Measurements from ENCODE around the gene HES5.

Gene HES5

GRCh38 chr1:2514863-2515762, 14.9 kb downstream of the HES5 start:
- no peak for DNase-seq (ENCODE audit: low spot score)

DNA sequence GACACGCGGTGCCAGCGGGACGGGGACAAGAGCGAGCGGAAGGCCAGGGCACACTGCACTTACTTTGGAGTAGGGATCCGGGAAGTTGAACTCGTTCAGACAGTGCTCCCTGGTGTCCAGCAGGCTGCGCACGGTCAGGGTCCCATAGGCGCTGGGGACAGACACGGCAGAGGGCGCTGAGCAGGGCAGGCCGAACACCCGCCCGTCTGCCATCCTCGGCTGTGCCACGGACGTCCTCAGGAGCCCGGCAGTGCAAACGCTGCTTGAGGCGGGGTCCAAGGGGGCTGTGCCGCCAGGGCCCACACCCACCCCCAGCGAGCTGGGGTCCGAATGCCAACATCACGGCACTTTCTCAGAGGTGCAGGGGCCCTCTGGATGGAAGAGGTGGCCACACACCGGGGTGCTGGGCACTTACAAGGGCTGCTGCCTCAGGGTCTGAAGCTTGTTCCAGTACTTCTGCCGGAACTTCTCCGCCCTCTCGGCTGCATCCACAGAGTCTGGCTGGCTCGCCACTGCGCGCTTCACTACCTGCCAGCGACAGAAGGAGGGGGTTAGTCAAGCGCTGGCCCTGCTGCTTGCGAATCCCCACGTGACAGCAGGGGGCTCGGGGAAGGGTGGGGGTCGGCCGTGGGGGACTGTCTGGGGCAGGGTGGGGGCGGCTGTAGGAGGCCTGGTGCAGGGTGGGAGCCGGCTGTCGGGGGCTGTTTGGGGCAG, 16.0 kb downstream of the HES5 start:
- DNase-seq (ENCODE audit: low spot score): no peak

GRCh38 chr1:2512862-2513421, 17.1 kb downstream of the HES5 start:
- DNase-seq (ENCODE audit: low spot score): no peak

- DNase-seq (ENCODE audit: low spot score): no peak
These were observed 19.5 kb downstream of the HES5 start for GRCh38 chr1:2510366-2511155.

DNA sequence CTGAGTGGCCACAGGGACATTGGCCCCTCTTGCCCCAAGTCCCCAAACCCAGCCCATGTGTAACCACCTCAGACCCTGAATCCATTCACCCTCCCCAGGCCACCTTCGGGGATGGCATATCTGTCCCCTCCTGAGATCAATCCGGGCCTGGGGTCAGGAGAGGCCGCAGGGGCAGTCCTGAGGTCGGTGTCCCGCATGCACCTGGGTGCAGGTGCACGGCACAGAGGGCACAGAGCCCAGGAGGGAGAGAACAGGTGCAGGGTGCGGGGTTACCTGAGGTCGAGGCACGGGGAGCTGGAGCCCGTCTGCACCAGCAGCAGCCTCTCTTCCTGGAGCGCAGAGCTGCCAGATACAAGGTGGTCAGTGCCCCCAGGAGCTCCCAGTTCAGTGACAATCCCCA, 20.5 kb downstream of the HES5 start:
- DNase-seq (ENCODE audit: low spot score): no peak

DNA sequence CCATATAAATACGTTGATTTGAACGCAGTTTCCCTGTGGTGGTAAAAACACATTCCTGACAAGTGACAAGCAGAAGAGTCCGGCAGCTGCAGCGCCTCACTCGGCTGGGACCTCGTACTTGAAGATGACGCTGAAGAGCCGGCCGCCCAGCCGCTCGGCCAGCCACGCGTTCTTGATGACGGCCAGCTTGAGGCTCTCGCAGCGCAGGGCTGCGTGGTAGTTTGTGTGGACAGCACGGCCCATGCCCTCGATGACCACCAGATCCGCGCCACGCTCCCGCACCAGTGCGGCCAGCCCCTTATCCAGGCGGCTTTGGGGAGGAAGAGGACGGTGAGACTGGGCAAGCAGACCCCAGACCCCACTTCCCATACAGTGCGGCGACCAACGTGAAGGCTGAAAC, 21.3 kb downstream of the HES5 start:
- DNase-seq (ENCODE audit: low spot score): no peak

- DNase-seq (ENCODE audit: low spot score): no peak
These were observed 21.9 kb downstream of the HES5 start for GRCh38 chr1:2508180-2508579.

- no peak for DNase-seq (ENCODE audit: low spot score)
These were observed 22.3 kb downstream of the HES5 start for GRCh38 chr1:2507744-2508155.

GRCh38 chr1:2506901-2507565, 23.0 kb downstream of the HES5 start:
- DNase-seq (ENCODE audit: low spot score): no peak

DNA sequence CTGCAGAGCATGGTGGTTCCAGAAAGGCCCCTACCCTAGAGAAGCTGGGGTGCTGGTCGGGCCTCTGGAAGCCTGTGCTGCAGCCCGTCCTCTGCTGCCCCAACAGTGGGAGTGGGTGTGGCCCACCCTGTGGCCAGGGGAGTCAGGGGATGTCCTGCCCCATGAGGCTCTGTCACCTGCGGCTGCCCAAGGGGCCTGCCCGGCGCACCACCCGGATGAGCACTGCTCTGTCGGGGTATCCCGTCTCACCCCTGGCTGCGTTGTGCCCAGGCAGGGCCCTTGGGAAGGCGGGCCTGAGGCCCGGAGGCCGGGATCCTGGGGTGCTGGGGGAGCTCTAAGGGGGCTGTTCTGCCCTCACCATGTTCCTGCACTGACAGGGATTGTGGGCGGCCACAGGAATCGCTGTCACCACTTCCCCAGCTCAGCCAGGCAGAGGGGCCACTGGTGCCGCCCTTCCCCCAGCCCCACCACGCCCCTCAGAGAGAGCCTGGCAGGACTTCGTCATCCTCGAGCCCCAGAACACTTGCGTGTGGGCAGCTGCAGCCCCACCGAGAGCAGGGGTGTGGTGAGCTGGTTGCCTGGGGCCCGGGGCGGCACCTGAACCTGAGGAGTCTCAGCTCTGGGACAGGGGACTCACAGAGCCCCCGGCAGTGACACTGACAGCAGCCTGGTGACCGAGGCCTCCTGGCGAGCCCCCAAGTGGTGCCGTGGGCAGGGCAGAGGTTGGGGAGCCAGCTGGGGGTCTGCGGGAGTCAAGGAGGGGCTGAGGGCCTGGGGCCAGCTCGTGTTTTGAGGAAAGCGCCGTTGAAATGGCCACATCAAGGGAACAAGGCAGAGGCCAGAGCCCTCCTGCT, 23.8 kb downstream of the HES5 start:
- DNase-seq (ENCODE audit: low spot score): no peak

- no peak for DNase-seq (ENCODE audit: low spot score)
These were observed 24.5 kb downstream of the HES5 start for GRCh38 chr1:2505461-2505994.

DNA sequence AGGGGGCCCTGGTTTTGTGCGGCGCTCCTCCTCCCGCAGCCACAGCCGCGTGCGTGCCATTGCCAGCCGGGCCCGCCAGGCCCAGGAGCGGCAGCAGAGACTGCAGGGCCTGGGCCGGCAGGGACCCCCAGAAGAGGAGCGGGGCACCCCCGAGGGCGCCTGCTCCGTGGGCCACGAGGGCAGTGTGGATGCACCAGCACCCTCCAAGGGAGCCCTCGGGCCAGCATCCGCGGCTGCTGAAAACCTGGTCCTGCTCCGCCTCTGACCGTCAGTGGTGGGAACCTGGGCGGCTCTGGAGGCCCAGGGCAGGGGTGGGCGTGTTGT, 25.2 kb downstream of the HES5 start:
- no peak for DNase-seq (ENCODE audit: low spot score)

GRCh38 chr1:2504225-2504948, 25.7 kb downstream of the HES5 start:
- DNase-seq (ENCODE audit: low spot score): no peak

- no peak for DNase-seq (ENCODE audit: low spot score)
These were observed 26.4 kb downstream of the HES5 start for GRCh38 chr1:2503554-2504224.

DNA sequence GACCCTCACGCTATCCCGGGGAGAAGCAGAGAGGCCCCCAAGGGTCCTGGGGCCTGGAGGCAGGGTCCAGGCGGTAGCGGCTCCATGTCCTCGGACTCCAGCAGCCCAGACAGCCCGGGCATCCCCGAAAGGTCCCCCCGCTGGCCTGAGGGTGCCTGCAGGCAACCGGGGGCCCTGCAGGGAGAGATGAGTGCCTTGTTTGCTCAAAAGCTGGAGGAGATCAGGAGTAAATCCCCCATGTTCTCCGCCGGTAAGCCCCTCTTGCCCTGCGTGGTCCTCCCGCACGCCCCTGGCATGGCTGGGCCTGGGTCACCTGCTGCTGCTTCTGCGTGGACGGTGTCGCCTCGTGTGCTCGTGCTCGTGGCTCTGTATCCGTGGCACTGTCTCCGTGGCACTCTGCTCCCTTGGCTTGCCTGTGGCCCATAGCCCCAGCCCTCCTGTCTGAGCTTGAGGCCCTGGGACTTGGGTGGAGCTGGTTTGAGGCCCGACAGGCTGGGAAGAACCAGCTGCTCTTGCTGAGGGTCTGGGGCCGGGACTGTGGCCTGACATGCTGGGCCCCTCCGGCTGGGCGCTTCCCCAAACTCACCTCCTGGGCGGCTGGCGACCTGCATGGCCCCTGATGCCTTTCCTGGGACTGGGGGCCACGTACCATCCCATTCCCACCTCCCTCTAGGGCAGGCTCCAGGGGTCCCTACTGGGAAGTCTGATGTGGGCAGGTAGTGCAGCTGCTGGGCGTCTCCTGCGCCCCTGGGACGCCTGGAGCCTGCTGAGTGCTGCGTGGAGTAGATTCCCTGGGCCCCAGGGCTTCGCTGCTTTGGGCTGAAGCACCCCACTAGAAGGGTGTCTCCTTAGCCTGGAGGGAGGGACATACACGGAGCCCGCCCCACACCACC, 27.2 kb downstream of the HES5 start:
- no peak for DNase-seq (ENCODE audit: low spot score)

GRCh38 chr1:2502210-2502609, 27.9 kb downstream of the HES5 start:
- DNase-seq (ENCODE audit: low spot score): no peak

GRCh38 chr1:2501820-2502119, 28.3 kb downstream of the HES5 start:
- DNase-seq (ENCODE audit: low spot score): no peak

DNA sequence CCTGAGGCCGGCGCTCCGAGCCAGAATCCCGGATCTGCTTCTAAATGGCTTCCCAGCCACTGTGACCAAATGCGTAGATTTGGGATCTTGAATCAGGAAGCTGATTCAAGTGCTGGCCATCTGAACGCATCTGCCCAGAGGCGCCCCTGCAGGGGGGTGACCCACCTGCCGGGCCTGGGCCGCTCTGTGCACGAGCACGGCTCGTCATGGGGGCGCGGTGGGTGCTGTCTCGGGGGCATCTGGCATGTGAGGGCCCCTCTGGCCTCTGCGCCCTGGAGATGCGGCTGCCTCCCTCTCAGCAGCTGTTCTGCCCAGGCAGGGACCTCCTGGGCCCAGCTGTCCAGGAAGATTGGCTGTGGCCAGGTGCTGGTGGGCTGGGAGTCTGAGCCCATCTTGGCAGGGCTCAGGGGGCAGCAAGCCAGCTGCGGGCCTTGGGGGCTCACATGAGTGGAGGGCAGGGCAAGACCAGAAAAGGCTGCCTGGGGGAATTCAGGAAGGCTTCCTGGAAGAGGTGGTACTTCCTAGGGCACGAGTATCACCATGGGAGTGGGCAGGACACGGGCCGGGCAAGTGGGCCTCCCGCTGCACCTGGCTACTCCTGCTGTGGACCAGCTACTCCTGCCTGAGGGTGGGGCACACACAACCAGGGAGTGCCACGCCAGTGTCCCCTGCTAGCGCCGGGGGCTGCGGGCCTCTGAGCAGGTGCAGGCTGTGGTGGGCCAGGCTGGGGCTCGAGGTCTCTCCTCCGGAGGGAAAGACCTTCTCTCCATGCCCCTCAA, 28.8 kb downstream of the HES5 start:
- DNase-seq (ENCODE audit: low spot score): no peak

Measured in hematopoietic multipotent progenitor cell treated with erythropoietin and hydrocortisone succinate and interleukin-3 and kit ligand, for 17 days (in vitro differentiated cells).